Esophagus squamous epithelium (tissue), 4 donors: ENCODE measurements around the gene REG4.

Experiments
- POLR2A ChIP-seq, 4 donors: fragments of 450-650 bp; IDR thresholded peaks; one replicate each; pipeline ENCODE4 v1.6.1; 2017; ENCODE audit warnings: antibody characterized with exemption in 4 of 4, mild to moderate bottlenecking in 4 of 4, moderate library complexity in 3 of 4
- TF ChIP-seq, protein P1 (sequence below), 6 experiments: fragments of 450-650 bp in 4 of 6; fragments of 200-600 bp in 2 of 6; sonication (generic) in 2 of 6; IDR thresholded peaks; one replicate each; pipeline ENCODE4 v1.5.1; 2016 to 2019; ENCODE audit warnings: antibody characterized with exemption in 6 of 6, mild to moderate bottlenecking in 4 of 6, moderate library complexity in 4 of 6

DNA sequence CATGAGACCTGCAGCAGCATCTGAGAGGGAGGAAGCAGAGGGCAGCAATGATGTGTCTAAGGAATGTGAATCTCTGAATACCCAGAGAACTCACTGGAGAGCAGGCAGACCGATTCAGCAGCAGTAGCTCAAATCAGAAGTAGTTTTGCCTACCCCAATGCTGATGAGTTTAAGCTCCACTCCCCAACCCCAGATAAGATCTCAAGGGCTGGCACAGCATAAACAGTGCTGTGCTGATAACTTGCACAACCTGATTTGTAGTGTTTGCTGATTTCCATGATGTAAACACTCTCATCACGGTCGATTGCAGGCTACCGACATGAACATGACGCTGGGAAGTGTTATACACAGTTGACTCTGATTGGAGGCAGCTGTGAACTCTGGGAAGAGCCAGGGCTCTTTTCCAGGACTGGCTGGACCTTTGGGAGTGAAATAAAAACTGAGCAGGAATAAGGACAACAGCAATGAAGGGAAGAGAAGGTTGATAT is 31.3 kb downstream of the REG4 start:
- TF ChIP-seq, protein P1, sequence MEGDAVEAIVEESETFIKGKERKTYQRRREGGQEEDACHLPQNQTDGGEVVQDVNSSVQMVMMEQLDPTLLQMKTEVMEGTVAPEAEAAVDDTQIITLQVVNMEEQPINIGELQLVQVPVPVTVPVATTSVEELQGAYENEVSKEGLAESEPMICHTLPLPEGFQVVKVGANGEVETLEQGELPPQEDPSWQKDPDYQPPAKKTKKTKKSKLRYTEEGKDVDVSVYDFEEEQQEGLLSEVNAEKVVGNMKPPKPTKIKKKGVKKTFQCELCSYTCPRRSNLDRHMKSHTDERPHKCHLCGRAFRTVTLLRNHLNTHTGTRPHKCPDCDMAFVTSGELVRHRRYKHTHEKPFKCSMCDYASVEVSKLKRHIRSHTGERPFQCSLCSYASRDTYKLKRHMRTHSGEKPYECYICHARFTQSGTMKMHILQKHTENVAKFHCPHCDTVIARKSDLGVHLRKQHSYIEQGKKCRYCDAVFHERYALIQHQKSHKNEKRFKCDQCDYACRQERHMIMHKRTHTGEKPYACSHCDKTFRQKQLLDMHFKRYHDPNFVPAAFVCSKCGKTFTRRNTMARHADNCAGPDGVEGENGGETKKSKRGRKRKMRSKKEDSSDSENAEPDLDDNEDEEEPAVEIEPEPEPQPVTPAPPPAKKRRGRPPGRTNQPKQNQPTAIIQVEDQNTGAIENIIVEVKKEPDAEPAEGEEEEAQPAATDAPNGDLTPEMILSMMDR (IDR thresholded peaks at IDR 0.05): no peak
- TF ChIP-seq POLR2A (IDR thresholded peaks at IDR 0.05): no peak
